MM.1S (cell line): ENCODE data around the gene OR6C65.
"Not testable (repeated sequence)": the region's sequence is repeated elsewhere in the genome, so short reads cannot be mapped to it uniquely, and the experiment has no call there.

ENCODE experiments used
- DNase-seq: peaks from one replicate; pipeline ENCODE4 v3.0.0-alpha.2; 2015
- H2AFZ ChIP-seq: fragments of 300-600 bp; sonication (generic); 2 replicates; pipeline ENCODE4 v1.6.0; 2016; ENCODE audit warnings: antibody characterized with exemption, low read length
- H3F3A ChIP-seq: fragments of 300-600 bp; sonication (generic); 2 replicates; pipeline ENCODE4 v1.6.1; 2016; ENCODE audit warnings: mild to moderate bottlenecking, antibody characterized with exemption, low read length, moderate library complexity, mixed read lengths; ENCODE audit not compliant: insufficient read depth
- H3K27ac ChIP-seq: fragments of 300-600 bp; sonication (generic); 2 replicates; pipeline ENCODE4 v1.5.1; 2016; ENCODE audit warnings: mild to moderate bottlenecking, low read length
- H3K27me3 ChIP-seq: fragments of 300-600 bp; sonication (generic); replicated peaks from 2 replicates; pipeline ENCODE4 v1.6.0; 2016; ENCODE audit warnings: low read length; ENCODE audit not compliant: insufficient read depth
- H3K36me3 ChIP-seq: fragments of 300-600 bp; sonication (generic); replicated peaks from 2 replicates; pipeline ENCODE4 v1.6.1; 2016; ENCODE audit warnings: mild to moderate bottlenecking, low read length, mixed read lengths; ENCODE audit not compliant: insufficient read depth
- H3K4me1 ChIP-seq: fragments of 300-600 bp; sonication (generic); 2 replicates; pipeline ENCODE4 v1.6.1; 2016; ENCODE audit warnings: low read length, mixed read lengths
- H3K4me2 ChIP-seq: fragments of 300-600 bp; sonication (generic); 2 replicates; pipeline ENCODE4 v1.6.0; 2016; ENCODE audit warnings: low read depth, low read length
- H3K4me3 ChIP-seq: fragments of 300-600 bp; sonication (generic); 2 replicates; pipeline ENCODE4 v1.5.1; 2016; ENCODE audit warnings: low read length, mixed read lengths
- H3K79me2 ChIP-seq: fragments of 300-600 bp; sonication (generic); 2 replicates; pipeline ENCODE4 v1.6.1; 2016; ENCODE audit warnings: mixed run types, low read length, mixed read lengths
- H3K9ac ChIP-seq: fragments of 300-600 bp; sonication (generic); 2 replicates; pipeline ENCODE4 v1.6.1; 2016; ENCODE audit warnings: low read length, mixed read lengths
- H3K9me2 ChIP-seq: fragments of 300-600 bp; sonication (generic); replicated peaks from 2 replicates; pipeline ENCODE4 v1.6.1; 2016; ENCODE audit warnings: mild to moderate bottlenecking, low read length, mixed read lengths; ENCODE audit not compliant: insufficient read depth
- H3K9me3 ChIP-seq: fragments of 300-600 bp; sonication (generic); replicated peaks from 2 replicates; pipeline ENCODE4 v1.6.1; 2016; ENCODE audit warnings: mild to moderate bottlenecking, low read length, mixed read lengths; ENCODE audit not compliant: insufficient read depth
- H4K20me1 ChIP-seq: fragments of 300-600 bp; sonication (generic); 2 replicates; pipeline ENCODE4 v1.6.1; 2016; ENCODE audit warnings: mild to moderate bottlenecking, low read length, moderate library complexity, mixed read lengths; ENCODE audit not compliant: insufficient read depth
- CTCF ChIP-seq: fragments of 300-600 bp; sonication (generic); IDR thresholded peaks from 2 replicates; pipeline ENCODE4 v1.5.1; 2016; ENCODE audit warnings: antibody characterized with exemption, low read length, mixed read lengths
- EZH2 ChIP-seq: fragments of 300-600 bp; sonication (generic); optimal IDR thresholded peaks from 2 replicates; pipeline ENCODE3; 2017; ENCODE audit warnings: low read depth, mild to moderate bottlenecking, antibody characterized with exemption, low read length, mixed read lengths
- EZH2phosphoT487 ChIP-seq: fragments of 300-600 bp; sonication (generic); IDR thresholded peaks from 2 replicates; pipeline ENCODE4 v1.6.1; 2018; ENCODE audit warnings: antibody characterized with exemption, low read length

OR6C65 gene

GRCh38 chr12:55396326-55396725 is 4.0 kb upstream of the OR6C65 start:
- TF ChIP-seq EZH2phosphoT487 (no peak), CTCF (no peak), EZH2 (no peak)
- Histone ChIP-seq H3K9me3 (no peaks in the 10 kb centered on the region), H3K27ac (no peak overlapping the region), H3K4me1 (no peaks in the 10 kb centered on the region), H3K79me2 (no peaks in the 10 kb centered on the region), H3K9me2 (no peaks in the 10 kb centered on the region), H3K4me2 (no peak overlapping the region), H3K9ac (no peak overlapping the region), H3K27me3 (no peaks in the 10 kb centered on the region), H4K20me1 (no peaks in the 10 kb centered on the region), H2AFZ (no peak overlapping the region), H3F3A (no peaks in the 10 kb centered on the region), H3K36me3 (no peaks in the 10 kb centered on the region), H3K4me3 (no peak overlapping the region)
- DNase-seq: no peak

GRCh38 chr12:55407866-55408265 is 7.5 kb downstream of the OR6C65 start:
- Histone ChIP-seq H3K4me2 (no peak overlapping the region), H3K36me3 (no peaks in the 10 kb centered on the region), H3K4me3 (no peak overlapping the region), H3K9me3 (no peaks in the 10 kb centered on the region), H2AFZ (no peak overlapping the region), H3K27ac (no peak overlapping the region), H3F3A (no peaks in the 10 kb centered on the region), H3K9ac (no peak overlapping the region), H3K27me3 (no peaks in the 10 kb centered on the region), H3K79me2 (no peaks in the 10 kb centered on the region), H4K20me1 (no peaks in the 10 kb centered on the region), H3K9me2 (no peaks in the 10 kb centered on the region), H3K4me1 (no peaks in the 10 kb centered on the region)
- no peak for DNase-seq
- TF ChIP-seq EZH2phosphoT487 (no peak), CTCF (no peak), EZH2 (no peak)

- H3K9ac ChIP-seq, H3F3A ChIP-seq, H4K20me1 ChIP-seq, H3K27me3 ChIP-seq, H3K9me3 ChIP-seq, H3K27ac ChIP-seq, H3K36me3 ChIP-seq, H3K4me1 ChIP-seq, H3K9me2 ChIP-seq, DNase-seq, H2AFZ ChIP-seq, H3K4me2 ChIP-seq, H3K4me3 ChIP-seq, H3K79me2 ChIP-seq: not testable (repeated sequence)
Measured at GRCh38 chr12:55409133-55409532, 8.8 kb downstream of the OR6C65 start.

GRCh38 chr12:55412138-55412537 is 11.8 kb downstream of the OR6C65 start:
- not testable (repeated sequence) for H3K4me2 ChIP-seq, H3K9me3 ChIP-seq, H3F3A ChIP-seq, H3K27ac ChIP-seq, H3K27me3 ChIP-seq, H3K9me2 ChIP-seq, H2AFZ ChIP-seq, H3K36me3 ChIP-seq, H3K4me3 ChIP-seq, DNase-seq, H3K79me2 ChIP-seq, H3K4me1 ChIP-seq, H3K9ac ChIP-seq, H4K20me1 ChIP-seq

- H3K4me3 ChIP-seq, H3K4me2 ChIP-seq, H3K36me3 ChIP-seq, H3K9me2 ChIP-seq, H3K9ac ChIP-seq, H2AFZ ChIP-seq, H3K27me3 ChIP-seq, H3K4me1 ChIP-seq, DNase-seq, H3K9me3 ChIP-seq, H3K79me2 ChIP-seq, H3F3A ChIP-seq, H3K27ac ChIP-seq, H4K20me1 ChIP-seq: not testable (repeated sequence)
Measured at GRCh38 chr12:55413498-55414388, 13.4 kb downstream of the OR6C65 start.

GRCh38 chr12:55414396-55414823 is 14.1 kb downstream of the OR6C65 start:
- H3K4me3 ChIP-seq, H3K9me3 ChIP-seq, H3K4me2 ChIP-seq, H2AFZ ChIP-seq, H3K9me2 ChIP-seq, H3K27ac ChIP-seq, DNase-seq, H3K79me2 ChIP-seq, H3F3A ChIP-seq, H3K36me3 ChIP-seq, H4K20me1 ChIP-seq, H3K4me1 ChIP-seq, H3K9ac ChIP-seq, H3K27me3 ChIP-seq: not testable (repeated sequence)
